ENCODE data around the gene CCM2L.
A peak's percentile ranks its signal among the peaks of the same experiment; 100 is the strongest.
"Not testable (repeated sequence)": the region's sequence is repeated elsewhere in the genome, so short reads cannot be mapped to it uniquely, and the experiment has no call there.

Gene CCM2L

GRCh38 chr20:32028647-32029372 lies 18.6 kb downstream of the CCM2L start:
- DNase-seq (ENCODE audit: low read depth): no peak

- DNase-seq (ENCODE audit: low read depth): no peak
These were observed 19.3 kb downstream of the CCM2L start for GRCh38 chr20:32029561-32029960.

GRCh38 chr20:32031007-32031958 lies 21.0 kb downstream of the CCM2L start:
- peak; percentile 30 for DNase-seq (ENCODE audit: low read depth)

GRCh38 chr20:32033316-32033715 lies 23.1 kb downstream of the CCM2L start:
- DNase-seq (ENCODE audit: low read depth): no peak

- not testable (repeated sequence) for DNase-seq (ENCODE audit: low read depth)
These were observed 23.5 kb downstream of the CCM2L start for GRCh38 chr20:32033721-32034120.

- DNase-seq (ENCODE audit: low read depth): peak; percentile 3
These were observed 24.6 kb downstream of the CCM2L start for GRCh38 chr20:32034581-32035425.

- DNase-seq (ENCODE audit: low read depth): no peak
These were observed 25.2 kb downstream of the CCM2L start for GRCh38 chr20:32035426-32035779.

- no peak for DNase-seq (ENCODE audit: low read depth)
These were observed 26.0 kb downstream of the CCM2L start for GRCh38 chr20:32036252-32036651.

GRCh38 chr20:32036716-32037485 lies 26.7 kb downstream of the CCM2L start:
- DNase-seq (ENCODE audit: low read depth): peak; percentile 3

GRCh38 chr20:32037929-32038328 lies 27.7 kb downstream of the CCM2L start:
- peak; percentile 15 for DNase-seq (ENCODE audit: low read depth)

- no peak for DNase-seq (ENCODE audit: low read depth)
These were observed 30.1 kb downstream of the CCM2L start for GRCh38 chr20:32040142-32040953.

- no peak for DNase-seq (ENCODE audit: low read depth)
These were observed 35.8 kb downstream of the CCM2L start for GRCh38 chr20:32045999-32046398.

- no peak for DNase-seq (ENCODE audit: low read depth)
These were observed 40.1 kb downstream of the CCM2L start for GRCh38 chr20:32050324-32050841.

- no peak for DNase-seq (ENCODE audit: low read depth)
These were observed 40.8 kb downstream of the CCM2L start for GRCh38 chr20:32050851-32051556.

- no peak for DNase-seq (ENCODE audit: low read depth)
These were observed 41.5 kb downstream of the CCM2L start for GRCh38 chr20:32051720-32052089.

GRCh38 chr20:32052090-32052777 lies 42.0 kb downstream of the CCM2L start, which contains the start of gene HCK:
HCK (plus strand) TSS chr20:32052242.
- DNase-seq (ENCODE audit: low read depth): no peak

GRCh38 chr20:32052778-32053362 lies 42.6 kb downstream of the CCM2L start:
- no peak for DNase-seq (ENCODE audit: low read depth)

GRCh38 chr20:32053648-32054047 lies 43.4 kb downstream of the CCM2L start:
- no peak for DNase-seq (ENCODE audit: low read depth)
